A673 (cell line): ENCODE measurements around the gene NPR3. TPM values are rescaled to one million over a fixed set of nuclear protein-coding genes. Genes with fewer than 3 reads are reported as not detected.

Experiments
- BruUV-seq: library from RNA; stranded (reverse); fragments of 400-500 nt; replicated peaks from 2 replicates; lab custom pipeline; 2021; lab: Mats Ljungman, UMichigan
- CTCF ChIA-PET: fragments of 300-600 bp; sonication (Branson Sonifier 250); formaldehyde crosslinking; loops from one replicate; lab custom pipeline; 2022; ENCODE audit warnings: antibody characterized with exemption; lab: Charles Lee
- POLR2A ChIA-PET: fragments of 300-600 bp; sonication (Branson Sonifier 250); formaldehyde crosslinking; loops from one replicate; lab custom pipeline; 2022; ENCODE audit warnings: antibody characterized with exemption; ENCODE audit not compliant: low non-redundant PET; lab: Charles Lee
- DNase-seq: peaks from one replicate; pipeline ENCODE4 v3.0.0-alpha.2; 2015; ENCODE audit warnings: low spot score
- H3K27ac ChIP-seq: fragments of 200-600 bp; sonication (generic); 2 replicates; pipeline ENCODE4 v1.5.1; 2016; ENCODE audit warnings: mixed run types, low read depth, mild to moderate bottlenecking, mixed read lengths, antibody characterized with exemption, low read length; ENCODE audit not compliant: poor library complexity, severe bottlenecking
- H3K27me3 ChIP-seq: fragments of 200-600 bp; sonication (generic); replicated peaks from 2 replicates; pipeline ENCODE4 v1.6.1; 2017; ENCODE audit warnings: mixed run types, low read depth, mild to moderate bottlenecking, mixed read lengths, antibody characterized with exemption, low read length; ENCODE audit not compliant: insufficient read depth, poor library complexity
- H3K36me3 ChIP-seq: fragments of 200-600 bp; sonication (generic); 2 replicates; pipeline ENCODE4 v1.6.1; 2016; ENCODE audit warnings: mixed run types, mild to moderate bottlenecking, mixed read lengths, antibody characterized with exemption, low read length; ENCODE audit not compliant: insufficient read depth, poor library complexity, severe bottlenecking
- H3K4me1 ChIP-seq: fragments of 200-600 bp; sonication (generic); 2 replicates; pipeline ENCODE4 v1.6.1; 2017; ENCODE audit warnings: mixed run types, mild to moderate bottlenecking, mixed read lengths, antibody characterized with exemption, low read length; ENCODE audit not compliant: insufficient read depth, poor library complexity, severe bottlenecking
- H3K4me3 ChIP-seq: fragments of 200-600 bp; sonication (generic); 2 replicates; pipeline ENCODE4 v1.5.1; 2016; ENCODE audit warnings: low read depth, mixed run types, mild to moderate bottlenecking, mixed read lengths, low read length; ENCODE audit not compliant: poor library complexity, severe bottlenecking
- H3K9me3 ChIP-seq: fragments of 200-600 bp; sonication (generic); 2 replicates; pipeline ENCODE4 v1.6.1; 2016; ENCODE audit warnings: mixed run types, low read depth, mild to moderate bottlenecking, mixed read lengths, antibody characterized with exemption, low read length; ENCODE audit not compliant: poor library complexity, severe bottlenecking
- EZH2 ChIP-seq: fragments of 200-600 bp; sonication (generic); IDR thresholded peaks from 2 replicates; pipeline ENCODE4 v1.6.1; 2017; ENCODE audit warnings: borderline replicate concordance, low read depth, mild to moderate bottlenecking, mixed read lengths, antibody characterized with exemption, low read length; ENCODE audit not compliant: poor library complexity, severe bottlenecking
- intact Hi-C: fragments of 100-400 bp; cut with micrococcal nuclease; formaldehyde crosslinking; loops from one replicate; pipeline ENCODE4 v1.10.0; 2022; ENCODE audit not compliant: unreplicated experiment
- total RNA-seq: library from RNA; stranded (reverse); gene quantifications from 2 replicates; pipeline ENCODE4 v1.2.3, GENCODE V29; 2021
- TF ChIP-seq, protein P1 (sequence below): fragments of 300-800, 200-600 bp; sonication (generic); conservative IDR thresholded peaks from 2 replicates; pipeline ENCODE4 v1.5.1; 2017; ENCODE audit warnings: low read depth, mild to moderate bottlenecking, antibody characterized with exemption, low read length, moderate library complexity, mixed read lengths

The NPR3 gene
- total RNA-seq, 1 experiment from 2014 or later, result 5.3 TPM

DNA sequence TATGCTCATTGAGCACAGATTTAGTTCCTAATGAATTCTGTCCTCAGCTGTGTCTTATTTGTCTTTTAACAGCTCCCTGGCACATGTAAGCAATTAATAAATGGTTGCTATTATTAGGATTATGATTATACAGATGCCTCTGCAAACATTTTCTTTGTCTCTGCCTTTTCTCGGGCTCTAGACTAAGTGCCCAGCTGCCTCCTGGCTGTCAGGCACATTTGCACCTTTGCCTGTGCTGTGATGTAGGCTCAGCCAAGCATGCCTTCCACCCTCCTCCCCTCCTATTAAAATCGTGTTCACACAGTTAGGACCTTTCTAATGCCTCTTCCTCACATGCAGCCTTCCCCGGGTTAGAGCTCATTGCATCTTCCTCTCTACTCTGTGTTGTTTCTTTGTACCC, 25.7 kb downstream of the NPR3 start:
- TF ChIP-seq, protein P1, sequence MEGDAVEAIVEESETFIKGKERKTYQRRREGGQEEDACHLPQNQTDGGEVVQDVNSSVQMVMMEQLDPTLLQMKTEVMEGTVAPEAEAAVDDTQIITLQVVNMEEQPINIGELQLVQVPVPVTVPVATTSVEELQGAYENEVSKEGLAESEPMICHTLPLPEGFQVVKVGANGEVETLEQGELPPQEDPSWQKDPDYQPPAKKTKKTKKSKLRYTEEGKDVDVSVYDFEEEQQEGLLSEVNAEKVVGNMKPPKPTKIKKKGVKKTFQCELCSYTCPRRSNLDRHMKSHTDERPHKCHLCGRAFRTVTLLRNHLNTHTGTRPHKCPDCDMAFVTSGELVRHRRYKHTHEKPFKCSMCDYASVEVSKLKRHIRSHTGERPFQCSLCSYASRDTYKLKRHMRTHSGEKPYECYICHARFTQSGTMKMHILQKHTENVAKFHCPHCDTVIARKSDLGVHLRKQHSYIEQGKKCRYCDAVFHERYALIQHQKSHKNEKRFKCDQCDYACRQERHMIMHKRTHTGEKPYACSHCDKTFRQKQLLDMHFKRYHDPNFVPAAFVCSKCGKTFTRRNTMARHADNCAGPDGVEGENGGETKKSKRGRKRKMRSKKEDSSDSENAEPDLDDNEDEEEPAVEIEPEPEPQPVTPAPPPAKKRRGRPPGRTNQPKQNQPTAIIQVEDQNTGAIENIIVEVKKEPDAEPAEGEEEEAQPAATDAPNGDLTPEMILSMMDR, result no peak
- TF ChIP-seq EZH2, result no peak
- no TSS peak for BruUV-seq
- H3K9me3 ChIP-seq, result no peaks in the 10 kb centered on the region
- H3K4me3 ChIP-seq, result no peak overlapping the region
- no peaks in the 10 kb centered on the region for H3K4me1 ChIP-seq
- no peaks in the 10 kb centered on the region for H3K27me3 ChIP-seq
- no peak overlapping the region for H3K27ac ChIP-seq
- intact Hi-C loops, result no loop called here
- ChIA-PET CTCF (no interaction called here), POLR2A (no interaction called here)
- DNase-seq, result no peak
- no peaks in the 10 kb centered on the region for H3K36me3 ChIP-seq

DNA sequence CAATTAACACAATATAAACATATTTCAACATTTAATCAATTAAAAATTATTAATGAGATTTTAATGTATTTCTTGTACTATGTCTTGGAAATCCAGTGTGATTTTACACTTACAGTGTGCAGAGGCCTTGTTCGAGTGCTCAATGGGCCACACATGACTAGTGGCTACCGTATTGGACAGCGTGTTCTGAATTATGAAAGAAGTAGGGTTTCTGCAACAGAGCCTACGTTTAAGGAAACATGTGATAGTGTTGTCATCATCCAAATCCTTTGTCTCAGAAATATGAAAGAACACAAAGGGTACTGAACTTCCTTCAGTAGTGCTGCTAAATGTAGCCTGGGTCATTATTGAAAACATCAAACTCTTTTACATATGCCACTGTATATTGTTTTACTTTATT, 29.5 kb downstream of the NPR3 start:
- intact Hi-C loops, result no loop called here
- POLR2A ChIA-PET, result no interaction called here
- BruUV-seq, result no TSS peak
- Histone ChIP-seq H3K27ac (no peak overlapping the region), H3K27me3 (no peaks in the 10 kb centered on the region), H3K36me3 (no peaks in the 10 kb centered on the region), H3K4me1 (no peaks in the 10 kb centered on the region), H3K4me3 (no peak overlapping the region), H3K9me3 (no peaks in the 10 kb centered on the region)
- no peak for DNase-seq
- CTCF ChIA-PET, result no interaction called here
- TF ChIP-seq, protein P1, result no peak
- TF ChIP-seq EZH2, result no peak

DNA sequence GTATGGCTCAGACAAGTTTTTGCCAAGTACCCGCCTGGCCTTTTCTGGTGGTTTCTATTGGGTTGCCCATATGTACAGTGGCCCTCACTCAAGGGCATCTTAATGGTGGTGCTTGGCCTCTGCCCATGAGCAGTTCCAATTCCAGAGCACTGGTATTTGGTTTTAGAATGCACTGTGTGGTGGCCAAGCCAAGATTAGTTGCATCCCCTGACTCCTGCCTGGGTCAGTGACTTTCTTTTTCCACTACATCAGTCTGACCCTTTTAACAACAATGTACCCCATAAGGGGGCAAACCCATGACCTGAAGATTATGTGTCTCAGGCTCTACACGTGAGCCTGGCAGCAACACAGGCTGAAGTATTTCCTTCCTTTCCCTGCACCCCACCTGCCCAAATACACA, 34.2 kb downstream of the NPR3 start:
- no peak for DNase-seq
- Histone ChIP-seq H3K36me3 (no peaks in the 10 kb centered on the region), H3K27me3 (no peaks in the 10 kb centered on the region), H3K9me3 (peaks cover 3% of the 10 kb centered on the region), H3K4me3 (no peak overlapping the region), H3K27ac (no peak overlapping the region), H3K4me1 (no peaks in the 10 kb centered on the region)
- no TSS peak for BruUV-seq
- intact Hi-C loops, result no loop called here
- ChIA-PET CTCF (no interaction called here), POLR2A (no interaction called here)
- TF ChIP-seq EZH2, result no peak
- TF ChIP-seq, protein P1, result no peak
